GM23338 (cell line): Measurements from ENCODE around the gene STX8. TPM values are rescaled to one million over a fixed set of nuclear protein-coding genes. Genes with fewer than 3 reads are reported as not detected.

Source experiments
- ATAC-seq: fragments of 200-7000 bp; cut with Tn5 transposase; 3 replicates; pipeline ENCODE4 v1.9.1; 2020
- DNase-seq: peaks from one replicate; pipeline ENCODE4 v3.0.0-alpha.2; 2015; ENCODE audit warnings: low spot score
- H2AFZ ChIP-seq: fragments of 200-600 bp; sonication (generic); 2 replicates; pipeline ENCODE4 v1.8.0; 2016; ENCODE audit warnings: antibody characterized with exemption, mild to moderate bottlenecking, moderate library complexity
- H3F3A ChIP-seq: fragments of 200-600 bp; sonication (generic); replicated peaks from 2 replicates; pipeline ENCODE4 v1.8.0; 2017; ENCODE audit warnings: antibody characterized with exemption, mixed run types, low read depth
- H3K27ac ChIP-seq: fragments of 200-600 bp; sonication (generic); 2 replicates; pipeline ENCODE4 v1.6.1; 2016; ENCODE audit warnings: low read depth
- H3K27me3 ChIP-seq: fragments of 200-600 bp; sonication (generic); 2 replicates; pipeline ENCODE4 v1.8.0; 2016; ENCODE audit warnings: mild to moderate bottlenecking, mixed run types, moderate library complexity; ENCODE audit not compliant: insufficient read depth
- H3K36me3 ChIP-seq: fragments of 200-600 bp; sonication (generic); 2 replicates; pipeline ENCODE4 v1.8.0; 2016; ENCODE audit warnings: mild to moderate bottlenecking; ENCODE audit not compliant: insufficient read depth
- H3K4me1 ChIP-seq: fragments of 200-600 bp; sonication (generic); 2 replicates; pipeline ENCODE4 v1.8.0; 2016; ENCODE audit warnings: mild to moderate bottlenecking, moderate library complexity; ENCODE audit not compliant: insufficient read depth
- H3K4me2 ChIP-seq: fragments of 200-600 bp; sonication (generic); 2 replicates; pipeline ENCODE4 v1.7.1; 2017; ENCODE audit warnings: mixed run types
- H3K4me3 ChIP-seq: fragments of 200-600 bp; sonication (generic); 2 replicates; pipeline ENCODE4 v1.6.1; 2016; ENCODE audit warnings: mixed run types
- H3K79me2 ChIP-seq: fragments of 200-600 bp; sonication (generic); replicated peaks from 2 replicates; pipeline ENCODE4 v1.8.0; 2017; ENCODE audit warnings: mild to moderate bottlenecking; ENCODE audit not compliant: insufficient read depth
- H3K9me2 ChIP-seq: fragments of 200-600 bp; sonication (generic); 2 replicates; pipeline ENCODE4 v1.8.0; 2017; ENCODE audit not compliant: insufficient read depth
- H4K20me1 ChIP-seq: fragments of 200-600 bp; sonication (generic); replicated peaks from 2 replicates; pipeline ENCODE4 v1.8.0; 2017; ENCODE audit warnings: mild to moderate bottlenecking; ENCODE audit not compliant: insufficient read depth
- H3K27ac Mint-ChIP-seq: 2 replicates; pipeline ENCODE4 v1.8.0; 2020; ENCODE audit warnings: inconsistent platforms, mild to moderate bottlenecking, moderate library complexity, mixed read lengths
- H3K27me3 Mint-ChIP-seq: 3 replicates; pipeline ENCODE4 v1.8.0; 2022; ENCODE audit warnings: low read depth, mild to moderate bottlenecking, moderate library complexity, mixed read lengths, inconsistent platforms; ENCODE audit not compliant: insufficient read depth, poor library complexity
- H3K36me3 Mint-ChIP-seq: 3 replicates; pipeline ENCODE4 v1.8.0; 2021; ENCODE audit warnings: low read depth, mild to moderate bottlenecking, inconsistent platforms, moderate library complexity, mixed read lengths
- H3K4me1 Mint-ChIP-seq: 3 replicates; pipeline ENCODE4 v1.8.0; 2020; ENCODE audit warnings: mild to moderate bottlenecking, inconsistent platforms, mixed read lengths
- H3K4me3 Mint-ChIP-seq: 3 replicates; pipeline ENCODE4 v1.8.0; 2021; ENCODE audit warnings: moderate library complexity, mild to moderate bottlenecking, inconsistent platforms, mixed read lengths
- H3K9me3 Mint-ChIP-seq: 3 replicates; pipeline ENCODE4 v1.8.0; 2020; ENCODE audit warnings: moderate library complexity, mild to moderate bottlenecking, inconsistent platforms, mixed read lengths
- CREB1 ChIP-seq: fragments of 250-450 bp; sonication (Bioruptor Pico); IDR thresholded peaks from 2 replicates; pipeline ENCODE4 v1.5.0; 2020; ENCODE audit warnings: low read depth, mild to moderate bottlenecking, moderate library complexity
- EZH2phosphoT487 ChIP-seq: fragments of 200-600 bp; sonication (generic); IDR thresholded peaks from one replicate; pipeline ENCODE4 v1.8.1; 2018; ENCODE audit warnings: antibody characterized with exemption; ENCODE audit not compliant: unreplicated experiment
- JUNB ChIP-seq: IDR thresholded peaks from one replicate; pipeline ENCODE4 v1.6.1; 2016; ENCODE audit warnings: antibody characterized with exemption; ENCODE audit not compliant: unreplicated experiment
- POLR2AphosphoS5 ChIP-seq: IDR thresholded peaks from 2 replicates; pipeline ENCODE4 v1.6.1; 2016; ENCODE audit warnings: antibody characterized with exemption, low read depth
- STAT1 ChIP-seq: IDR thresholded peaks from one replicate; pipeline ENCODE4 v1.6.1; 2016; ENCODE audit warnings: antibody characterized with exemption; ENCODE audit not compliant: unreplicated experiment
- ZNF114 ChIP-seq: fragments of 250-450 bp; sonication (Bioruptor Pico); IDR thresholded peaks from 2 replicates; pipeline ENCODE4 v1.5.0; 2020; ENCODE audit warnings: mild to moderate bottlenecking, moderate library complexity
- ZNF331 ChIP-seq: fragments of 250-450 bp; sonication (Bioruptor Pico); IDR thresholded peaks from 2 replicates; pipeline ENCODE4 v1.5.0; 2020; ENCODE audit warnings: low read depth, mild to moderate bottlenecking, moderate library complexity
- polyA plus RNA-seq: library from polyadenylated mRNA; unstranded; fragments of >200 nt; fragmentation: Nextera tagmentation; extraction: Ambion mirVana; gene quantifications from 2 replicates; pipeline ENCODE4 v1.2.1, GENCODE V29; 2016
- total RNA-seq: library from RNA; depleted of rRNA; stranded (reverse); fragments of >200 nt; shearing (Covaris generic); gene quantifications from 2 replicates; pipeline ENCODE4 v1.2.3, GENCODE V29; 2014
- TF ChIP-seq, protein P1 (sequence below), 2 experiments: fragments of 200-600 bp in 1 of 2; sonication (generic) in 1 of 2; conservative IDR thresholded peaks; 2 replicates each; pipeline versions ENCODE4 v1.5.1 to v1.6.1; 2016 to 2017; ENCODE audit warnings: antibody characterized with exemption in 2 of 2, low read depth in 2 of 2, mild to moderate bottlenecking in 2 of 2, moderate library complexity in 1 of 2
- TF ChIP-seq, protein P2 (sequence below): fragments of 250-450 bp; sonication (Bioruptor Pico); IDR thresholded peaks from 2 replicates; pipeline ENCODE4 v1.5.0; 2020; ENCODE audit warnings: mild to moderate bottlenecking, moderate library complexity
- TF ChIP-seq, protein P3 (sequence below): IDR thresholded peaks from one replicate; pipeline ENCODE4 v1.6.1; 2018; ENCODE audit warnings: antibody characterized with exemption; ENCODE audit not compliant: unreplicated experiment
- TF ChIP-seq, protein P4 (sequence below): IDR thresholded peaks from 2 replicates; pipeline ENCODE4 v1.6.1; 2016; ENCODE audit warnings: antibody characterized with exemption

STX8 gene
- total and polyA plus RNA-seq, 2 experiments from 2014 or later, result 59.4 to 82.3 TPM

DNA sequence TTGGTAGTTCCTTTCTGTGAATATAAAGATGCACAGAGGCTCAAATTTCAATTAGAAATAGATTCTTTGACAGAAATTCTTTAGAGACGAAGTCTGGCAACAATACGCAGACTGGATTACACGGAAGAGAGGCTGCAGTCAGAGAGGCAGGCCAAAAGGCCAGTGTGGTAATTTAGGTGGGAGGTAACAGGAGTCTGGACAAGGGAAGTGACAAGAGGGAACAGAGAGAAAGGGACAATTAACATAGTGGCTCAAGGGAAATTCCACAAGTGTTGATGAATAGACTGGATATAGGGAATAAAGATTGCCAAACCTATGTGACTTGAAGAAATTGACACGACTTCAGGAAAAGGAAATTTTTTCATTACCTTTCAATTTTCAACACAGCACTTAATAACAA lies 54.6 kb downstream of the STX8 start (continued):
- TF ChIP-seq, protein P1, sequence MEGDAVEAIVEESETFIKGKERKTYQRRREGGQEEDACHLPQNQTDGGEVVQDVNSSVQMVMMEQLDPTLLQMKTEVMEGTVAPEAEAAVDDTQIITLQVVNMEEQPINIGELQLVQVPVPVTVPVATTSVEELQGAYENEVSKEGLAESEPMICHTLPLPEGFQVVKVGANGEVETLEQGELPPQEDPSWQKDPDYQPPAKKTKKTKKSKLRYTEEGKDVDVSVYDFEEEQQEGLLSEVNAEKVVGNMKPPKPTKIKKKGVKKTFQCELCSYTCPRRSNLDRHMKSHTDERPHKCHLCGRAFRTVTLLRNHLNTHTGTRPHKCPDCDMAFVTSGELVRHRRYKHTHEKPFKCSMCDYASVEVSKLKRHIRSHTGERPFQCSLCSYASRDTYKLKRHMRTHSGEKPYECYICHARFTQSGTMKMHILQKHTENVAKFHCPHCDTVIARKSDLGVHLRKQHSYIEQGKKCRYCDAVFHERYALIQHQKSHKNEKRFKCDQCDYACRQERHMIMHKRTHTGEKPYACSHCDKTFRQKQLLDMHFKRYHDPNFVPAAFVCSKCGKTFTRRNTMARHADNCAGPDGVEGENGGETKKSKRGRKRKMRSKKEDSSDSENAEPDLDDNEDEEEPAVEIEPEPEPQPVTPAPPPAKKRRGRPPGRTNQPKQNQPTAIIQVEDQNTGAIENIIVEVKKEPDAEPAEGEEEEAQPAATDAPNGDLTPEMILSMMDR (conservative IDR thresholded peaks at IDR 0.05; ENCODE audit: low read depth in 2 of 2), result no peak

DNA sequence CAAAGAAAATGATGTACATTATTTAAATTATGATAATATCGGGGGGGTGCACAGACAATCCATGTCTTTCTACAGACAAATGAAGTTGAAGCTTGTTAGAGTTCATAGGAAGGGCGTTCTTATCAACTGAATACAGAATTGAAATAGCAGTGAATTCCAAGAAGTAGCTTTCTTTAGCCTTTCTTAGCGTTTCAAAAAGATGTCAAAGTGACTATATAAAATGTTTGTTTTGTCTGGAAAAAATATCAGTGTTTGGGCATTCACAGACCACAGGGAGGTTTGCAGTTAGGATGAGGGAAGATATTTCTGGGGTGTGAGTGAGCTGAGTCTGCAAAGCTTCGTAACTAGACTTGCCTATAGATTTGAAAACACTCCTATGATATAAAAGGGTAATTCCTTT lies 55.0 kb downstream of the STX8 start:
- H3K27ac Mint-ChIP-seq, result no peak overlapping the region
- H3K4me3 Mint-ChIP-seq, result no peak overlapping the region
- TF ChIP-seq STAT1 (no peak), EZH2phosphoT487 (no peak), ZNF114 (CRISPR knock-in tag) (no peak), POLR2AphosphoS5 (no peak), ZNF331 (no peak), JUNB (no peak), CREB1 (CRISPR knock-in tag) (no peak)
- TF ChIP-seq, protein P1 (conservative IDR thresholded peaks at IDR 0.05; ENCODE audit: low read depth in 2 of 2), result no peak
- TF ChIP-seq, protein P2, sequence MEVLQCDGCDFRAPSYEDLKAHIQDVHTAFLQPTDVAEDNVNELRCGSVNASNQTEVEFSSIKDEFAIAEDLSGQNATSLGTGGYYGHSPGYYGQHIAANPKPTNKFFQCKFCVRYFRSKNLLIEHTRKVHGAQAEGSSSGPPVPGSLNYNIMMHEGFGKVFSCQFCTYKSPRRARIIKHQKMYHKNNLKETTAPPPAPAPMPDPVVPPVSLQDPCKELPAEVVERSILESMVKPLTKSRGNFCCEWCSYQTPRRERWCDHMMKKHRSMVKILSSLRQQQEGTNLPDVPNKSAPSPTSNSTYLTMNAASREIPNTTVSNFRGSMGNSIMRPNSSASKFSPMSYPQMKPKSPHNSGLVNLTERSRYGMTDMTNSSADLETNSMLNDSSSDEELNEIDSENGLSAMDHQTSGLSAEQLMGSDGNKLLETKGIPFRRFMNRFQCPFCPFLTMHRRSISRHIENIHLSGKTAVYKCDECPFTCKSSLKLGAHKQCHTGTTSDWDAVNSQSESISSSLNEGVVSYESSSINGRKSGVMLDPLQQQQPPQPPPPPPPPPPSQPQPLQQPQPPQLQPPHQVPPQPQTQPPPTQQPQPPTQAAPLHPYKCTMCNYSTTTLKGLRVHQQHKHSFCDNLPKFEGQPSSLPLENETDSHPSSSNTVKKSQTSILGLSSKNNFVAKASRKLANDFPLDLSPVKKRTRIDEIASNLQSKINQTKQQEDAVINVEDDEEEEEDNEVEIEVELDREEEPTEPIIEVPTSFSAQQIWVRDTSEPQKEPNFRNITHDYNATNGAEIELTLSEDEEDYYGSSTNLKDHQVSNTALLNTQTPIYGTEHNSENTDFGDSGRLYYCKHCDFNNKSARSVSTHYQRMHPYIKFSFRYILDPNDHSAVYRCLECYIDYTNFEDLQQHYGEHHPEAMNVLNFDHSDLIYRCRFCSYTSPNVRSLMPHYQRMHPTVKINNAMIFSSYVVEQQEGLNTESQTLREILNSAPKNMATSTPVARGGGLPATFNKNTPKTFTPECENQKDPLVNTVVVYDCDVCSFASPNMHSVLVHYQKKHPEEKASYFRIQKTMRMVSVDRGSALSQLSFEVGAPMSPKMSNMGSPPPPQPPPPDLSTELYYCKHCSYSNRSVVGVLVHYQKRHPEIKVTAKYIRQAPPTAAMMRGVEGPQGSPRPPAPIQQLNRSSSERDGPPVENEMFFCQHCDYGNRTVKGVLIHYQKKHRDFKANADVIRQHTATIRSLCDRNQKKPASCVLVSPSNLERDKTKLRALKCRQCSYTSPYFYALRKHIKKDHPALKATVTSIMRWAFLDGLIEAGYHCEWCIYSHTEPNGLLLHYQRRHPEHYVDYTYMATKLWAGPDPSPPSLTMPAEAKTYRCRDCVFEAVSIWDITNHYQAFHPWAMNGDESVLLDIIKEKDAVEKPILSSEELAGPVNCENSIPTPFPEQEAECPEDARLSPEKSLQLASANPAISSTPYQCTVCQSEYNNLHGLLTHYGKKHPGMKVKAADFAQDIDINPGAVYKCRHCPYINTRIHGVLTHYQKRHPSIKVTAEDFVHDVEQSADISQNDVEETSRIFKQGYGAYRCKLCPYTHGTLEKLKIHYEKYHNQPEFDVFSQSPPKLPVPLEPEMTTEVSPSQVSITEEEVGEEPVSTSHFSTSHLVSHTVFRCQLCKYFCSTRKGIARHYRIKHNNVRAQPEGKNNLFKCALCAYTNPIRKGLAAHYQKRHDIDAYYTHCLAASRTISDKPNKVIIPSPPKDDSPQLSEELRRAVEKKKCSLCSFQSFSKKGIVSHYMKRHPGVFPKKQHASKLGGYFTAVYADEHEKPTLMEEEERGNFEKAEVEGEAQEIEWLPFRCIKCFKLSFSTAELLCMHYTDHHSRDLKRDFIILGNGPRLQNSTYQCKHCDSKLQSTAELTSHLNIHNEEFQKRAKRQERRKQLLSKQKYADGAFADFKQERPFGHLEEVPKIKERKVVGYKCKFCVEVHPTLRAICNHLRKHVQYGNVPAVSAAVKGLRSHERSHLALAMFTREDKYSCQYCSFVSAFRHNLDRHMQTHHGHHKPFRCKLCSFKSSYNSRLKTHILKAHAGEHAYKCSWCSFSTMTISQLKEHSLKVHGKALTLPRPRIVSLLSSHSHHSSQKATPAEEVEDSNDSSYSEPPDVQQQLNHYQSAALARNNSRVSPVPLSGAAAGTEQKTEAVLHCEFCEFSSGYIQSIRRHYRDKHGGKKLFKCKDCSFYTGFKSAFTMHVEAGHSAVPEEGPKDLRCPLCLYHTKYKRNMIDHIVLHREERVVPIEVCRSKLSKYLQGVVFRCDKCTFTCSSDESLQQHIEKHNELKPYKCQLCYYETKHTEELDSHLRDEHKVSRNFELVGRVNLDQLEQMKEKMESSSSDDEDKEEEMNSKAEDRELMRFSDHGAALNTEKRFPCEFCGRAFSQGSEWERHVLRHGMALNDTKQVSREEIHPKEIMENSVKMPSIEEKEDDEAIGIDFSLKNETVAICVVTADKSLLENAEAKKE (CRISPR knock-in tag), result no peak
- TF ChIP-seq, protein P3, sequence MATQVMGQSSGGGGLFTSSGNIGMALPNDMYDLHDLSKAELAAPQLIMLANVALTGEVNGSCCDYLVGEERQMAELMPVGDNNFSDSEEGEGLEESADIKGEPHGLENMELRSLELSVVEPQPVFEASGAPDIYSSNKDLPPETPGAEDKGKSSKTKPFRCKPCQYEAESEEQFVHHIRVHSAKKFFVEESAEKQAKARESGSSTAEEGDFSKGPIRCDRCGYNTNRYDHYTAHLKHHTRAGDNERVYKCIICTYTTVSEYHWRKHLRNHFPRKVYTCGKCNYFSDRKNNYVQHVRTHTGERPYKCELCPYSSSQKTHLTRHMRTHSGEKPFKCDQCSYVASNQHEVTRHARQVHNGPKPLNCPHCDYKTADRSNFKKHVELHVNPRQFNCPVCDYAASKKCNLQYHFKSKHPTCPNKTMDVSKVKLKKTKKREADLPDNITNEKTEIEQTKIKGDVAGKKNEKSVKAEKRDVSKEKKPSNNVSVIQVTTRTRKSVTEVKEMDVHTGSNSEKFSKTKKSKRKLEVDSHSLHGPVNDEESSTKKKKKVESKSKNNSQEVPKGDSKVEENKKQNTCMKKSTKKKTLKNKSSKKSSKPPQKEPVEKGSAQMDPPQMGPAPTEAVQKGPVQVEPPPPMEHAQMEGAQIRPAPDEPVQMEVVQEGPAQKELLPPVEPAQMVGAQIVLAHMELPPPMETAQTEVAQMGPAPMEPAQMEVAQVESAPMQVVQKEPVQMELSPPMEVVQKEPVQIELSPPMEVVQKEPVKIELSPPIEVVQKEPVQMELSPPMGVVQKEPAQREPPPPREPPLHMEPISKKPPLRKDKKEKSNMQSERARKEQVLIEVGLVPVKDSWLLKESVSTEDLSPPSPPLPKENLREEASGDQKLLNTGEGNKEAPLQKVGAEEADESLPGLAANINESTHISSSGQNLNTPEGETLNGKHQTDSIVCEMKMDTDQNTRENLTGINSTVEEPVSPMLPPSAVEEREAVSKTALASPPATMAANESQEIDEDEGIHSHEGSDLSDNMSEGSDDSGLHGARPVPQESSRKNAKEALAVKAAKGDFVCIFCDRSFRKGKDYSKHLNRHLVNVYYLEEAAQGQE, result no peak
- TF ChIP-seq, protein P4, sequence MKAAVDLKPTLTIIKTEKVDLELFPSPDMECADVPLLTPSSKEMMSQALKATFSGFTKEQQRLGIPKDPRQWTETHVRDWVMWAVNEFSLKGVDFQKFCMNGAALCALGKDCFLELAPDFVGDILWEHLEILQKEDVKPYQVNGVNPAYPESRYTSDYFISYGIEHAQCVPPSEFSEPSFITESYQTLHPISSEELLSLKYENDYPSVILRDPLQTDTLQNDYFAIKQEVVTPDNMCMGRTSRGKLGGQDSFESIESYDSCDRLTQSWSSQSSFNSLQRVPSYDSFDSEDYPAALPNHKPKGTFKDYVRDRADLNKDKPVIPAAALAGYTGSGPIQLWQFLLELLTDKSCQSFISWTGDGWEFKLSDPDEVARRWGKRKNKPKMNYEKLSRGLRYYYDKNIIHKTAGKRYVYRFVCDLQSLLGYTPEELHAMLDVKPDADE, result no peak

More for the DNA sequence above, 55.0 kb downstream of the STX8 start:
- no peaks in the 10 kb centered on the region for H3K27me3 ChIP-seq
- H3K79me2 ChIP-seq, result no peaks in the 10 kb centered on the region
- H3K36me3 ChIP-seq, result no peaks in the 10 kb centered on the region
- H3K9me2 ChIP-seq, result no peaks in the 10 kb centered on the region
- no peak overlapping the region for H3K4me2 ChIP-seq
- H3K9me3 Mint-ChIP-seq, result no peaks in the 10 kb centered on the region
- no peak overlapping the region for H3K4me3 ChIP-seq
- peaks cover 30% of the 10 kb centered on the region for H3K4me1 Mint-ChIP-seq
- H4K20me1 ChIP-seq, result no peaks in the 10 kb centered on the region
- peaks cover 21% of the 10 kb centered on the region for H3K4me1 ChIP-seq
- peaks cover 2% of the 10 kb centered on the region for H3K27me3 Mint-ChIP-seq
- ATAC-seq, result no peak
- H3K36me3 Mint-ChIP-seq, result no peaks in the 10 kb centered on the region
- H3F3A ChIP-seq, result no peaks in the 10 kb centered on the region
- no peak overlapping the region for H3K27ac ChIP-seq
- H2AFZ ChIP-seq, result no peak overlapping the region
- no peak for DNase-seq
